DND-41 (cell line): ENCODE measurements around the gene GORAB.

Source experiments
- ATAC-seq: fragments of 200-7000 bp; cut with Tn5 transposase; 3 replicates; pipeline ENCODE4 v1.9.1; 2021; ENCODE audit warnings: low read depth; ENCODE audit not compliant: insufficient read depth
- DNase-seq: peaks from one replicate; pipeline ENCODE4 v3.0.0-alpha.2; 2020
- H2AFZ ChIP-seq: 2 replicates; pipeline ENCODE4 v1.6.0; 2012; ENCODE audit warnings: low read depth, low read length
- H3K27ac ChIP-seq: 2 replicates; pipeline ENCODE4 v1.5.1; 2012; ENCODE audit warnings: low read length, inconsistent platforms
- H3K27me3 ChIP-seq: fragments of 200-600 bp; sonication (generic); 2 replicates; pipeline ENCODE4 v1.6.0; 2012; ENCODE audit warnings: low read length, mild to moderate bottlenecking, inconsistent platforms; ENCODE audit not compliant: insufficient read depth, poor library complexity
- H3K36me3 ChIP-seq: 2 replicates; pipeline ENCODE4 v1.5.1; 2012; ENCODE audit warnings: low read length, inconsistent platforms; ENCODE audit not compliant: insufficient read depth
- H3K4me1 ChIP-seq: 2 replicates; pipeline ENCODE4 v1.5.1; 2012; ENCODE audit warnings: mild to moderate bottlenecking, low read length; ENCODE audit not compliant: insufficient read depth
- H3K4me2 ChIP-seq: 2 replicates; pipeline ENCODE4 v1.6.0; 2012; ENCODE audit warnings: mild to moderate bottlenecking, moderate library complexity, low read length, inconsistent platforms; ENCODE audit not compliant: insufficient read depth
- H3K4me3 ChIP-seq, 2 experiments: fragments of 200-600 bp in 1 of 2; shearing (Covaris generic) in 1 of 2; 2 replicates each; pipeline ENCODE4 v1.5.1; 2012 to 2016; ENCODE audit warnings: inconsistent platforms in 2 of 2, low read length in 2 of 2, mild to moderate bottlenecking in 2 of 2, low read depth in 1 of 2, moderate library complexity in 1 of 2
- H3K79me2 ChIP-seq: 2 replicates; pipeline ENCODE4 v1.6.0; 2012; ENCODE audit warnings: low read length, inconsistent platforms; ENCODE audit not compliant: insufficient read depth
- H3K9ac ChIP-seq: 2 replicates; pipeline ENCODE4 v1.6.0; 2012; ENCODE audit warnings: low read depth, mild to moderate bottlenecking, inconsistent platforms, low read length, moderate library complexity
- H3K9me3 ChIP-seq: 2 replicates; pipeline ENCODE4 v1.5.1; 2012; ENCODE audit warnings: low read length, moderate library complexity, mild to moderate bottlenecking, inconsistent platforms; ENCODE audit not compliant: insufficient read depth, severe bottlenecking
- H4K20me1 ChIP-seq: 2 replicates; pipeline ENCODE4 v1.6.0; 2012; ENCODE audit warnings: low read length; ENCODE audit not compliant: insufficient read depth
- EZH2 ChIP-seq: IDR thresholded peaks from 3 replicates; pipeline ENCODE4 v1.6.1; 2012; ENCODE audit warnings: borderline replicate concordance, low read depth, mild to moderate bottlenecking, moderate library complexity, low read length, inconsistent platforms; ENCODE audit not compliant: severe bottlenecking
- TF ChIP-seq, protein P1 (sequence below): IDR thresholded peaks from 2 replicates; pipeline ENCODE4 v1.5.1; 2012; ENCODE audit warnings: borderline replicate concordance, low read length, moderate library complexity, mild to moderate bottlenecking; ENCODE audit not compliant: poor library complexity, severe bottlenecking; ENCODE audit errors: extremely low read depth

Gene GORAB

DNA sequence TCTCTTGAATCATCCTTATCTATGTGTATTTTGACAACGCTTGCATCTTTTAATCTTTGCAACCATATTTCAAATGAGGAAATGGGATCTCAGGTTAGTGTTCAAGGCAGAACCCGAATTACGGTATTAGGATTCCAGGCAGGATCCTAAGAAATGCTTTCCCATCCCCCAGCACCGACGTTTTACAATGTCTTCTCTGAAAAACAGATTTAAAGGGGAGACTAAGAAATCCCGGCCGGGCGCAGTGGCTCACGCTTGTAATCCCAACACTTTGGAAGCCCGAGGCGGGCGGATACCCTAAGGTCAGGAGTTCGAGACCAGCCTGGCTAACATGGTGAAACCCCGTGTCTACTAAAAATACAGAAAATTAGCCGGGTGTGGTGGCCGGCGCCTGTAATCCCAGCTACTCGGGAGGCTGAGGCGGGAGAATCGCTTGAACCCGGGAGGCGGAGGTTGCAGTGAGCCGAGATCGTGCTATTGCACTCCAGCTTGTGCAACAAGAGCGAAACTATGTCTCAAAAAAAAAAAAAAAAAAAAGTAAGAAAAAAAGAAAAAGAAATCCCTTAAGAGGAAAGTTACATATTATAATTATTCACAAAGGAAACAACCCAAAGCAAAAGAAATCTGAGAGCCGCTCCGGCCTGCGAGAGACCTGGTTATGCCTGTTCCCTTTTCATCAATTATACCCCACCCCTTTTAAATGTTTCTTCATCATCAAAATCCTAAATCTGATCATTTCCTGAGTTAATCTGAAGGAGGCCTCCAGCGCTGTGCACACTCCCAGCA is 801 bp upstream of the GORAB start:
- DNase-seq (peak; percentile 6), ATAC-seq (no peak)
- H3K27ac ChIP-seq: peak overlapping the region; percentile 99
- peak overlapping the region; percentile 84 for H3K4me2 ChIP-seq
- peak overlapping the region; percentile 72 to 77 for H3K4me3 ChIP-seq
- TF ChIP-seq, protein P1, sequence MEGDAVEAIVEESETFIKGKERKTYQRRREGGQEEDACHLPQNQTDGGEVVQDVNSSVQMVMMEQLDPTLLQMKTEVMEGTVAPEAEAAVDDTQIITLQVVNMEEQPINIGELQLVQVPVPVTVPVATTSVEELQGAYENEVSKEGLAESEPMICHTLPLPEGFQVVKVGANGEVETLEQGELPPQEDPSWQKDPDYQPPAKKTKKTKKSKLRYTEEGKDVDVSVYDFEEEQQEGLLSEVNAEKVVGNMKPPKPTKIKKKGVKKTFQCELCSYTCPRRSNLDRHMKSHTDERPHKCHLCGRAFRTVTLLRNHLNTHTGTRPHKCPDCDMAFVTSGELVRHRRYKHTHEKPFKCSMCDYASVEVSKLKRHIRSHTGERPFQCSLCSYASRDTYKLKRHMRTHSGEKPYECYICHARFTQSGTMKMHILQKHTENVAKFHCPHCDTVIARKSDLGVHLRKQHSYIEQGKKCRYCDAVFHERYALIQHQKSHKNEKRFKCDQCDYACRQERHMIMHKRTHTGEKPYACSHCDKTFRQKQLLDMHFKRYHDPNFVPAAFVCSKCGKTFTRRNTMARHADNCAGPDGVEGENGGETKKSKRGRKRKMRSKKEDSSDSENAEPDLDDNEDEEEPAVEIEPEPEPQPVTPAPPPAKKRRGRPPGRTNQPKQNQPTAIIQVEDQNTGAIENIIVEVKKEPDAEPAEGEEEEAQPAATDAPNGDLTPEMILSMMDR: no peak
- TF ChIP-seq EZH2: no peak
- peaks cover 47% of the 10 kb centered on the region for H3K79me2 ChIP-seq
- H4K20me1 ChIP-seq: no peaks in the 10 kb centered on the region; the same call in 1 of the 2 replicates
- H3K9ac ChIP-seq: peak overlapping the region; percentile 78
- no peaks in the 10 kb centered on the region for H3K9me3 ChIP-seq
- H3K36me3 ChIP-seq: peaks cover 20% of the 10 kb centered on the region
- peaks cover 40% of the 10 kb centered on the region for H3K4me1 ChIP-seq
- H2AFZ ChIP-seq: peak overlapping the region; percentile 97
- no peaks in the 10 kb centered on the region for H3K27me3 ChIP-seq

DNA sequence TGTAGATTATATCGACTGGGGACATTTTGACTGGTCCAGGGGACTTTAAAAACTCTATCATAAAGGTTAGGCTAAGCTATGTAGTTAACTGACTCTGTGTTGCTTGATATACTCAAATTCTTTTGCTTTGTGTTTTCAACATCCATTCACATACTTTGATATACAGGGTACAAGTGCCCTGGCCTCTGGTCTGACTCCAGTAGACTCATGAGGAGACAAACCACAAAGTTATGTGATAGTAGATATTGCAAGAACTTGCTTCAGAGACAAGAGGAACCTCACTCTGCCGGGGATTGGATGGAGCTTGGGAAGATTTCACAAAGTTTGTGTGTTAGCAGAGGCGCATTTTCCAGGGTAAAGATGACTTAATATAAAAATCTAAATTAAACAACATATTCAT is 1.3 kb downstream of the GORAB start:
- TF ChIP-seq EZH2: no peak
- TF ChIP-seq, protein P1: no peak
- H3K27me3 ChIP-seq: no peaks in the 10 kb centered on the region
- H2AFZ ChIP-seq: no peak overlapping the region
- ATAC-seq (no peak), DNase-seq (no peak)
- no peaks in the 10 kb centered on the region; the same call in 1 of the 2 replicates for H4K20me1 ChIP-seq
- H3K27ac ChIP-seq: peak overlapping the region; percentile 99
- H3K4me3 ChIP-seq: peak overlapping the region; percentile 72 to 77
- peaks cover 31% of the 10 kb centered on the region for H3K36me3 ChIP-seq
- peaks cover 40% of the 10 kb centered on the region for H3K4me1 ChIP-seq
- peaks cover 68% of the 10 kb centered on the region for H3K79me2 ChIP-seq
- H3K4me2 ChIP-seq: peak overlapping the region; percentile 84
- peak overlapping the region; percentile 78 for H3K9ac ChIP-seq
- H3K9me3 ChIP-seq: no peaks in the 10 kb centered on the region

DNA sequence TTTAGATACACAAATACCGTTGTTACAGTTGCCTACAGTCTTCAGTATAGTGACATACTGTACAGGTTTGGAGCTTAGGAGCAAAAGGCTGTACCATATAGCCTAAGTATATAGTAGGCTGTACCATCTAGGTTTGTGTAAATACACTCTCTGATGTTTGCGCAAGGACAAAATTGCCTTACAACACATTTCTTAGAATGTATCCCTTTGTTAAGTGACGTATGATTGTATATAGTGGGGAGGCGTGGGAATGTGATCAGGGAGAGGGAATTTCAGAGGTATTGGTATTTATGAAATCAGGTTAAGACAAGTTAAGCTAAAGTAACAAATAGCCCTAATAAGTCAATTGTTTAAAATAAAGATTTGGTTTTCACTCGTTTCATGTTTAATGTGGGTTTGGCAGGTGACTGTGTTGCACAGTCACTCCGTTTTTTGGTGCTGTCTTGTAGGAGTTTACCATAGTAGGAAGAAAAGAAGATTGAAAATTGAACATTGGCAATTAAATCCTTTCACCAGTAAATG is 2.7 kb downstream of the GORAB start:
- no peaks in the 10 kb centered on the region; the same call in 1 of the 2 replicates for H4K20me1 ChIP-seq
- ATAC-seq (no peak), DNase-seq (no peak)
- H3K4me3 ChIP-seq: no peak overlapping the region
- H3K79me2 ChIP-seq: peaks cover 73% of the 10 kb centered on the region
- H3K27me3 ChIP-seq: no peaks in the 10 kb centered on the region
- peaks cover 40% of the 10 kb centered on the region for H3K4me1 ChIP-seq
- no peaks in the 10 kb centered on the region for H3K9me3 ChIP-seq
- H3K36me3 ChIP-seq: peaks cover 44% of the 10 kb centered on the region
- H3K27ac ChIP-seq: no peak overlapping the region
- H3K9ac ChIP-seq: no peak overlapping the region; the same call in 1 of the 2 replicates
- no peak for TF ChIP-seq EZH2
- TF ChIP-seq, protein P1: no peak
- no peak overlapping the region for H2AFZ ChIP-seq
- H3K4me2 ChIP-seq: peak overlapping the region; percentile 84
